SK-N-SH treated with all-trans-retinoic acid at 6 μM for 48 hours (cell line): ENCODE data around the gene SLC12A4.
A peak's percentile ranks its signal among the peaks of the same experiment; 100 is the strongest.
"Not testable (repeated sequence)": the region's sequence is repeated elsewhere in the genome, so short reads cannot be mapped to it uniquely, and the experiment has no call there.

Source experiments
- ATAC-seq: fragments of 200-7000 bp; cut with Tn5 transposase; 3 replicates; pipeline ENCODE4 v1.9.1; 2020; ENCODE audit warnings: mild to moderate bottlenecking, moderate library complexity
- ARNTL ChIP-seq: fragments of 450-650 bp; formaldehyde crosslinking; IDR thresholded peaks from 2 replicates; pipeline ENCODE4 v1.5.0; 2020; ENCODE audit warnings: low read depth, mild to moderate bottlenecking, moderate library complexity, borderline replicate concordance
- BACH2 ChIP-seq: fragments of 250-450 bp; sonication (Bioruptor Pico); IDR thresholded peaks from 2 replicates; pipeline ENCODE4 v1.9.0; 2021; ENCODE audit warnings: mild to moderate bottlenecking, borderline replicate concordance
- CREB5 ChIP-seq: fragments of 250-450 bp; sonication (Bioruptor Pico); IDR thresholded peaks from 2 replicates; pipeline ENCODE4 v1.5.1; 2020; ENCODE audit warnings: low read depth, mild to moderate bottlenecking, moderate library complexity
- CSDC2 ChIP-seq: fragments of 250-450 bp; sonication (Bioruptor Pico); IDR thresholded peaks from 2 replicates; pipeline ENCODE4 v1.5.0; 2020; ENCODE audit warnings: mild to moderate bottlenecking, moderate library complexity
- ESRRG ChIP-seq: fragments of 250-450 bp; sonication (Bioruptor Pico); IDR thresholded peaks from 2 replicates; pipeline ENCODE4 v1.6.1; 2021; ENCODE audit warnings: mild to moderate bottlenecking
- ISL1 ChIP-seq: fragments of 250-450 bp; sonication (Bioruptor Pico); IDR thresholded peaks from 2 replicates; pipeline ENCODE4 v2.1.2; 2022; ENCODE audit warnings: mild to moderate bottlenecking, moderate library complexity
- PATZ1 ChIP-seq: fragments of 250-450 bp; sonication (Bioruptor Pico); IDR thresholded peaks from 2 replicates; pipeline ENCODE4 v1.8.0; 2020; ENCODE audit warnings: mild to moderate bottlenecking, moderate library complexity, borderline replicate concordance
- PPARA ChIP-seq: fragments of 250-450 bp; sonication (Bioruptor Pico); IDR thresholded peaks from 2 replicates; pipeline ENCODE4 v1.5.0; 2020; ENCODE audit warnings: mild to moderate bottlenecking, borderline replicate concordance
- RARB ChIP-seq: fragments of 250-450 bp; sonication (Bioruptor Pico); IDR thresholded peaks from 2 replicates; pipeline ENCODE4 v1.8.0; 2021; ENCODE audit warnings: mild to moderate bottlenecking, moderate library complexity
- SNAI2 ChIP-seq: fragments of 250-450 bp; sonication (Bioruptor Pico); IDR thresholded peaks from 2 replicates; pipeline ENCODE4 v1.5.0; 2020; ENCODE audit warnings: mild to moderate bottlenecking, moderate library complexity
- TCF4 ChIP-seq: fragments of 250-450 bp; sonication (Bioruptor Pico); IDR thresholded peaks from 2 replicates; pipeline ENCODE4 v1.8.0; 2021; ENCODE audit warnings: mild to moderate bottlenecking, moderate library complexity, borderline replicate concordance
- TOX ChIP-seq: fragments of 250-450 bp; sonication (Bioruptor Pico); IDR thresholded peaks from 2 replicates; pipeline ENCODE4 v1.8.0; 2021; ENCODE audit warnings: mild to moderate bottlenecking, moderate library complexity, borderline replicate concordance
- ZC3H10 ChIP-seq: fragments of 250-450 bp; sonication (Bioruptor Pico); IDR thresholded peaks from 2 replicates; pipeline ENCODE4 v1.5.1; 2021; ENCODE audit warnings: mild to moderate bottlenecking, moderate library complexity
- ZFP3 ChIP-seq: fragments of 250-450 bp; sonication (Bioruptor Pico); IDR thresholded peaks from 2 replicates; pipeline ENCODE4 v1.5.0; 2020; ENCODE audit warnings: mild to moderate bottlenecking, moderate library complexity
- ZFP30 ChIP-seq: fragments of 450-650 bp; formaldehyde crosslinking; IDR thresholded peaks from 2 replicates; pipeline ENCODE4 v1.5.0; 2022; ENCODE audit warnings: mild to moderate bottlenecking, moderate library complexity
- ZNF565 ChIP-seq: fragments of 450-650 bp; formaldehyde crosslinking; conservative IDR thresholded peaks from 2 replicates; pipeline ENCODE4 v1.5.0; 2020; ENCODE audit warnings: low read depth, mild to moderate bottlenecking, moderate library complexity
- ZNF70 ChIP-seq: fragments of 450-650 bp; formaldehyde crosslinking; IDR thresholded peaks from 2 replicates; pipeline ENCODE4 v1.5.0; 2020; ENCODE audit warnings: mild to moderate bottlenecking, moderate library complexity
- ZNF8 ChIP-seq: fragments of 450-650 bp; formaldehyde crosslinking; IDR thresholded peaks from 2 replicates; pipeline ENCODE4 v1.5.0; 2020; ENCODE audit warnings: mild to moderate bottlenecking, moderate library complexity
- TF ChIP-seq, protein P1 (sequence below): fragments of 250-450 bp; sonication (Bioruptor Pico); IDR thresholded peaks from 2 replicates; pipeline ENCODE4 v1.5.1; 2021; ENCODE audit warnings: mild to moderate bottlenecking, moderate library complexity

SLC12A4 gene

GRCh38 chr16:67915831-67916723 lies 52.4 kb downstream of the SLC12A4 start (continued):
- TF ChIP-seq ESRRG (no peak), ISL1 (no peak), ZFP3 (CRISPR knock-in tag) (no peak), ZNF8 (CRISPR knock-in tag) (no peak), CSDC2 (no peak)

GRCh38 chr16:67915496-67915769 lies 53.0 kb downstream of the SLC12A4 start:
- not testable (repeated sequence) for ATAC-seq

- ATAC-seq: no peak
- no peak for TF ChIP-seq CREB5
- no peak for TF ChIP-seq CSDC2
- no peak for TF ChIP-seq TOX (CRISPR knock-in tag)
- TF ChIP-seq ESRRG: no peak
- TF ChIP-seq PATZ1 (CRISPR knock-in tag): no peak
- TF ChIP-seq ZNF70: no peak
- TF ChIP-seq, protein P1, sequence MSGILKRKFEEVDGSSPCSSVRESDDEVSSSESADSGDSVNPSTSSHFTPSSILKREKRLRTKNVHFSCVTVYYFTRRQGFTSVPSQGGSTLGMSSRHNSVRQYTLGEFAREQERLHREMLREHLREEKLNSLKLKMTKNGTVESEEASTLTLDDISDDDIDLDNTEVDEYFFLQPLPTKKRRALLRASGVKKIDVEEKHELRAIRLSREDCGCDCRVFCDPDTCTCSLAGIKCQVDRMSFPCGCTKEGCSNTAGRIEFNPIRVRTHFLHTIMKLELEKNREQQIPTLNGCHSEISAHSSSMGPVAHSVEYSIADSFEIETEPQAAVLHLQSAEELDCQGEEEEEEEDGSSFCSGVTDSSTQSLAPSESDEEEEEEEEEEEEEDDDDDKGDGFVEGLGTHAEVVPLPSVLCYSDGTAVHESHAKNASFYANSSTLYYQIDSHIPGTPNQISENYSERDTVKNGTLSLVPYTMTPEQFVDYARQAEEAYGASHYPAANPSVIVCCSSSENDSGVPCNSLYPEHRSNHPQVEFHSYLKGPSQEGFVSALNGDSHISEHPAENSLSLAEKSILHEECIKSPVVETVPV (CRISPR knock-in tag): no peak
- TF ChIP-seq SNAI2 (CRISPR knock-in tag): no peak
- TF ChIP-seq ARNTL (CRISPR knock-in tag): no peak
- no peak for TF ChIP-seq ISL1
- TF ChIP-seq BACH2 (CRISPR knock-in tag): no peak
- no peak for TF ChIP-seq ZNF8 (CRISPR knock-in tag)
- no peak for TF ChIP-seq TCF4 (CRISPR knock-in tag)
- no peak for TF ChIP-seq ZNF565 (CRISPR knock-in tag)
- TF ChIP-seq ZC3H10: no peak
- no peak for TF ChIP-seq PPARA (CRISPR knock-in tag)
- no peak for TF ChIP-seq RARB (CRISPR knock-in tag)
- no peak for TF ChIP-seq ZFP30 (CRISPR knock-in tag)
Measured at GRCh38 chr16:67914758-67915495, 53.5 kb downstream of the SLC12A4 start.

- peak; percentile 88 for ATAC-seq
- TF ChIP-seq SNAI2 (CRISPR knock-in tag) (no peak), TCF4 (CRISPR knock-in tag) (no peak), ARNTL (CRISPR knock-in tag) (no peak), ZNF8 (CRISPR knock-in tag) (no peak), ZFP30 (CRISPR knock-in tag) (no peak), CREB5 (no peak)
- TF ChIP-seq, protein P1 (CRISPR knock-in tag): no peak
Measured at GRCh38 chr16:67910158-67910557, 58.3 kb downstream of the SLC12A4 start.
